ENCODE measurements around the gene CCDC24. TPM values are rescaled to one million over a fixed set of nuclear protein-coding genes. Genes with fewer than 3 reads are reported as not detected.

CCDC24 gene
- total and polyA plus RNA-seq, 2 of the 4 experiments (the other 2 are of a cell fraction) = 1.4 to 4.6 TPM

DNA sequence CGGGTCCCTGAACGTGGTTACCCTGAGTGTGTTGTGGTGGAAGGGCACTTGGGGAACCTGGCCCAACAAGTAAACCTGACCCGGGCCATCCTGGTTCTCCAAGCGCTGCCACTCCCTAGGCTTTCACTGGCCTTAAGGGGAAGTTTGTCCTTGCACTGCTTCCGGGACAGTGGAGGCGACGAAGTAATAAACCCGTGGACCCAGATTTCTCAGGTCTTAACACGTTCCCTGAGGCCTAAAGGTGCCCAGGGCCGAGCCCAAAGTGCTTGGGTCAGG is 261 bp upstream of the CCDC24 start:
- H3K79me1 ChIP-seq (ENCODE audit: low read depth in 1 of 2, low read length in 2 of 2) = 0 out of 4 replicates have a peak, but pooled peaks cover 1 to 4% of the 10 kb centered on the region in 2 experiments
- H3K4me3 ChIP-seq (ENCODE audit: insufficient read depth, low read depth, low read length) = peak overlapping the region; percentile 75
- no TSS peak for BruUV-seq (replicated peaks)

More for the DNA sequence above, 261 bp upstream of the CCDC24 start:
- Histone ChIP-seq H4K20me1 (ENCODE audit: insufficient read depth, low read length) (peaks cover 9% of the 10 kb centered on the region; the same call in 1 of the 2 replicates), H3K9me1 (ENCODE audit: insufficient read depth, low read length) (peaks cover 10% of the 10 kb centered on the region), H3K4me2 (ENCODE audit: low read depth, low read length) (peak overlapping the region; percentile 79), H2AK9ac (replicated peaks; ENCODE audit: low read depth, low read length, poor library complexity) (peak overlapping the region; percentile 87), H3K14ac (replicated peaks; ENCODE audit: low read depth, low read length) (peak overlapping the region; percentile 60; the same call in 1 of the 2 replicates), H3K27ac (ENCODE audit: insufficient read depth, low read length) (peak overlapping the region; percentile 13; the same call in 1 of the 2 replicates), H3K9me3 (ENCODE audit: control insufficient read depth, insufficient read depth, low read length) (no peaks in the 10 kb centered on the region), H2BK120ac (ENCODE audit: low read depth, low read length) (no peak overlapping the region), H2AFZ (replicated peaks; ENCODE audit: low read length, poor library complexity) (peak overlapping the region; percentile 97), H3K4me1 (ENCODE audit: control insufficient read depth, insufficient read depth, low read length) (peaks cover 14% of the 10 kb centered on the region), H3K23ac (ENCODE audit: low read depth, low read length) (no peak overlapping the region; the same call in 1 of the 2 replicates), H4K8ac (ENCODE audit: low read depth in 2 of 2, low read length in 2 of 2) (peak overlapping the region; percentile 80 to 90; a peak in 3 of 4 replicates), H2BK5ac (ENCODE audit: low read depth, low read length, poor library complexity, severe bottlenecking) (no peak overlapping the region), H3K9ac (ENCODE audit: low read depth, low read length) (peak overlapping the region; percentile 64), H3K56ac (ENCODE audit: extremely low read depth, insufficient read depth, low read length) (no peak overlapping the region), H4K91ac (ENCODE audit: insufficient read depth, low read depth, low read length) (peak overlapping the region; percentile 51; the same call in 1 of the 2 replicates), H3K4ac (ENCODE audit: low read depth, low read length) (peak overlapping the region; percentile 54), H2AK5ac (ENCODE audit: low read depth, low read length) (peak overlapping the region; percentile 1; the same call in 1 of the 2 replicates), H3K27me3 (ENCODE audit: control insufficient read depth, insufficient read depth, low read length) (no peaks in the 10 kb centered on the region), H2BK20ac (ENCODE audit: low read depth, low read length) (no peak overlapping the region), H3K36me3 (ENCODE audit: control insufficient read depth, insufficient read depth, low read length) (peaks cover 1% of the 10 kb centered on the region; the same call in 1 of the 2 replicates), H3K18ac (ENCODE audit: low read depth, low read length) (no peak overlapping the region), H4K5ac (ENCODE audit: low read depth, low read length) (no peak overlapping the region), H2BK15ac (ENCODE audit: low read depth, low read length) (no peak overlapping the region)
- POLR2A ChIA-PET (ENCODE audit: unreplicated experiment) = no interaction called here
- dilution Hi-C loops (cut with HindIII; ENCODE audit: low sequenced_read_pairs, unreplicated experiment) = no loop called here
- in situ Hi-C loops (cut with MboI; ENCODE audit: low sequenced_read_pairs) = no loop called here
- CTCF ChIA-PET = no interaction called here
- TF ChIP-seq BHLHE40 (IDR thresholded peaks at IDR 0.05; ENCODE audit: low read depth, low read length) (no peak), CHD1 (IDR thresholded peaks at IDR 0.05; ENCODE audit: low read depth, low read length) (no peak), FOS (IDR thresholded peaks at IDR 0.05; ENCODE audit: low read depth, low read length) (no peak), CEBPB (IDR thresholded peaks at IDR 0.05; ENCODE audit: low read depth, low read length) (no peak)
- TF ChIP-seq, protein P1, sequence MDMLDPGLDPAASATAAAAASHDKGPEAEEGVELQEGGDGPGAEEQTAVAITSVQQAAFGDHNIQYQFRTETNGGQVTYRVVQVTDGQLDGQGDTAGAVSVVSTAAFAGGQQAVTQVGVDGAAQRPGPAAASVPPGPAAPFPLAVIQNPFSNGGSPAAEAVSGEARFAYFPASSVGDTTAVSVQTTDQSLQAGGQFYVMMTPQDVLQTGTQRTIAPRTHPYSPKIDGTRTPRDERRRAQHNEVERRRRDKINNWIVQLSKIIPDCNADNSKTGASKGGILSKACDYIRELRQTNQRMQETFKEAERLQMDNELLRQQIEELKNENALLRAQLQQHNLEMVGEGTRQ (IDR thresholded peaks at IDR 0.05; ENCODE audit: low read depth, low read length) = no peak
- DNase-seq = no peak
- peak; percentile 37 for ATAC-seq (ENCODE audit: low read depth)
- intact Hi-C loops (cut with micrococcal nuclease) = no loop called here
- 4% methylated on average over 9 of the region's 10 CpGs; no CpG with 5 or more reads in 1 of the 2 experiments for WGBS, 2 experiments (ENCODE audit: extremely low coverage in 2 of 2, insufficient read length in 1 of 2)
